ENCODE measurements around the gene DZIP1. TPM values are rescaled to one million over a fixed set of nuclear protein-coding genes. Genes with fewer than 3 reads are reported as not detected.

DZIP1 gene
- total RNA-seq, 5 donors from 2014 or later (not counting 1 experiment from before 2014, with no cell fraction given) = 0.10 to 0.19 (median 0.12) TPM; not detected in 2

GRCh38 chr13:95541308-95541707, 103.2 kb downstream of the DZIP1 start:
- Histone ChIP-seq H3K27me3 (replicated peaks in 1 of 2; ENCODE audit: control insufficient read depth in 2 of 2, extremely low read depth in 1 of 2, insufficient read depth in 2 of 2, low read length in 1 of 2) (peaks cover 0 to 9% of the 10 kb centered on the region in 2 experiments), H3K27ac (ENCODE audit: low read length) (no peak overlapping the region), H3K4me3 (ENCODE audit: control insufficient read depth in 1 of 2, extremely low read depth in 1 of 2, low read length in 1 of 2) (no peak overlapping the region), H3K9me3 (no peaks in the 10 kb centered on the region), H3K36me3 (ENCODE audit: control insufficient read depth in 2 of 2, extremely low read depth in 1 of 2, insufficient read depth in 1 of 2, low read length in 1 of 2) (no peaks in the 10 kb centered on the region), H3K4me1 (ENCODE audit: control insufficient read depth in 1 of 2, extremely low read depth in 1 of 2, insufficient read depth in 2 of 2, low read length in 2 of 2) (no peaks in the 10 kb centered on the region)
- POLR2A ChIA-PET = no interaction called here
- Mint-ChIP-seq H3K9me3 (no peaks in the 10 kb centered on the region), H3K27me3 (peaks cover 13 to 19% of the 10 kb centered on the region in 2 donors), H3K27ac (no peak overlapping the region), H3K36me3 (no peaks in the 10 kb centered on the region), H3K4me3 (no peak overlapping the region), H3K4me1 (no peaks in the 10 kb centered on the region)
- WGBS (ENCODE audit: insufficient coverage) = no CpG with 5 or more reads among the region's 2 CpGs
- CTCF ChIA-PET = interaction anchor here (0.5 to 1.0 kb wide), 4 partner anchors 9 to 209 kb away, joined by 3 to 6 read pairs (median 3); no protein-coding TSS in a partner anchor
- DNase-seq (no peak), ATAC-seq (replicated peaks in 1 of 4) (no peak)

GRCh38 chr13:95540888-95541287, 103.6 kb downstream of the DZIP1 start:
- WGBS (ENCODE audit: insufficient coverage) = 42% methylated on average over 4 of the region's 6 CpGs
- Histone ChIP-seq H3K9me3 (no peaks in the 10 kb centered on the region), H3K4me3 (ENCODE audit: control insufficient read depth in 1 of 2, extremely low read depth in 1 of 2, low read length in 1 of 2) (no peak overlapping the region), H3K36me3 (ENCODE audit: control insufficient read depth in 2 of 2, extremely low read depth in 1 of 2, insufficient read depth in 1 of 2, low read length in 1 of 2) (no peaks in the 10 kb centered on the region), H3K27ac (ENCODE audit: low read length) (no peak overlapping the region), H3K27me3 (replicated peaks in 1 of 2; ENCODE audit: control insufficient read depth in 2 of 2, extremely low read depth in 1 of 2, insufficient read depth in 2 of 2, low read length in 1 of 2) (peaks cover 0 to 9% of the 10 kb centered on the region in 2 experiments), H3K4me1 (ENCODE audit: control insufficient read depth in 1 of 2, extremely low read depth in 1 of 2, insufficient read depth in 2 of 2, low read length in 2 of 2) (no peaks in the 10 kb centered on the region)
- ATAC-seq (replicated peaks in 1 of 4) (no peak), DNase-seq (no peak)
- no peaks in the 10 kb centered on the region for H3K4me1 Mint-ChIP-seq
- ChIA-PET CTCF (interaction anchor here (0.6 to 1.3 kb wide), 4 partner anchors 10 to 293 kb away, joined by 3 to 6 read pairs (median 4); no protein-coding TSS in a partner anchor), POLR2A (no interaction called here)
- peaks cover 13 to 19% of the 10 kb centered on the region in 2 donors for H3K27me3 Mint-ChIP-seq
- no peak overlapping the region for H3K4me3 Mint-ChIP-seq
- no peaks in the 10 kb centered on the region for H3K9me3 Mint-ChIP-seq
- H3K27ac Mint-ChIP-seq = no peak overlapping the region
- H3K36me3 Mint-ChIP-seq = no peaks in the 10 kb centered on the region

- ChIA-PET POLR2A (no interaction called here), CTCF (interaction anchor here (0.6 to 2.1 kb wide), 8 partner anchors 8 to 1044 kb away, joined by 3 to 25 read pairs (median 4); no protein-coding TSS in a partner anchor)
- Histone ChIP-seq H3K36me3 (ENCODE audit: control insufficient read depth in 2 of 2, extremely low read depth in 1 of 2, insufficient read depth in 1 of 2, low read length in 1 of 2) (no peaks in the 10 kb centered on the region), H3K9me3 (no peaks in the 10 kb centered on the region), H3K4me1 (ENCODE audit: control insufficient read depth in 1 of 2, extremely low read depth in 1 of 2, insufficient read depth in 2 of 2, low read length in 2 of 2) (no peaks in the 10 kb centered on the region), H3K27ac (ENCODE audit: low read length) (no peak overlapping the region), H3K4me3 (ENCODE audit: control insufficient read depth in 1 of 2, extremely low read depth in 1 of 2, low read length in 1 of 2) (no peak overlapping the region), H3K27me3 (replicated peaks in 1 of 2; ENCODE audit: control insufficient read depth in 2 of 2, extremely low read depth in 1 of 2, insufficient read depth in 2 of 2, low read length in 1 of 2) (peaks cover 0 to 3% of the 10 kb centered on the region in 2 experiments)
- Mint-ChIP-seq H3K36me3 (no peaks in the 10 kb centered on the region), H3K9me3 (no peaks in the 10 kb centered on the region), H3K27ac (no peak overlapping the region), H3K27me3 (peaks cover 24 to 37% of the 10 kb centered on the region in 2 donors), H3K4me1 (no peaks in the 10 kb centered on the region), H3K4me3 (no peak overlapping the region)
- no peak for ATAC-seq (replicated peaks in 1 of 4)
- WGBS (ENCODE audit: insufficient coverage) = 53% methylated on average over 2 of the region's 6 CpGs
- peak in 1 of 35 experiments; percentile 16 for DNase-seq
Measured at GRCh38 chr13:95536632-95537241, 107.8 kb downstream of the DZIP1 start.

- CTCF ChIA-PET = no interaction called here
Measured at GRCh38 chr13:95535243-95535642, 109.3 kb downstream of the DZIP1 start.

GRCh38 chr13:95533545-95534160, 110.9 kb downstream of the DZIP1 start:
- H3K27ac ChIP-seq (ENCODE audit: low read length) = no peak overlapping the region
- ChIA-PET POLR2A (no interaction called here), CTCF (no interaction called here)
- Mint-ChIP-seq H3K9me3 (no peaks in the 10 kb centered on the region), H3K4me1 (no peaks in the 10 kb centered on the region), H3K36me3 (no peaks in the 10 kb centered on the region), H3K27me3 (peaks cover 21 to 34% of the 10 kb centered on the region in 2 donors), H3K27ac (no peak overlapping the region), H3K4me3 (no peak overlapping the region)
- DNase-seq (no peak), ATAC-seq (replicated peaks in 1 of 4) (no peak)
- WGBS (ENCODE audit: insufficient coverage) = 100% methylated on average over 2 of the region's 7 CpGs
- no peaks in the 10 kb centered on the region for H3K4me1 ChIP-seq (ENCODE audit: control insufficient read depth in 1 of 2, extremely low read depth in 1 of 2, insufficient read depth in 2 of 2, low read length in 2 of 2)
- no peaks in the 10 kb centered on the region for H3K9me3 ChIP-seq
- H3K36me3 ChIP-seq (ENCODE audit: control insufficient read depth in 2 of 2, extremely low read depth in 1 of 2, insufficient read depth in 1 of 2, low read length in 1 of 2) = no peaks in the 10 kb centered on the region
- H3K27me3 ChIP-seq (replicated peaks in 1 of 2; ENCODE audit: control insufficient read depth in 2 of 2, extremely low read depth in 1 of 2, insufficient read depth in 2 of 2, low read length in 1 of 2) = no peaks in the 10 kb centered on the region
- H3K4me3 ChIP-seq (ENCODE audit: control insufficient read depth in 1 of 2, extremely low read depth in 1 of 2, low read length in 1 of 2) = no peak overlapping the region

More at GRCh38 chr13:95535243-95535642, 109.3 kb downstream of the DZIP1 start:
- 49% methylated on average over 2 of the region's 3 CpGs for WGBS (ENCODE audit: insufficient coverage)
- no peak overlapping the region for H3K4me3 Mint-ChIP-seq
- DNase-seq = no peak
- Histone ChIP-seq H3K36me3 (ENCODE audit: control insufficient read depth in 2 of 2, extremely low read depth in 1 of 2, insufficient read depth in 1 of 2, low read length in 1 of 2) (no peaks in the 10 kb centered on the region), H3K4me3 (ENCODE audit: control insufficient read depth in 1 of 2, extremely low read depth in 1 of 2, low read length in 1 of 2) (no peak overlapping the region), H3K4me1 (ENCODE audit: control insufficient read depth in 1 of 2, extremely low read depth in 1 of 2, insufficient read depth in 2 of 2, low read length in 2 of 2) (no peaks in the 10 kb centered on the region), H3K9me3 (no peaks in the 10 kb centered on the region), H3K27me3 (replicated peaks in 1 of 2; ENCODE audit: control insufficient read depth in 2 of 2, extremely low read depth in 1 of 2, insufficient read depth in 2 of 2, low read length in 1 of 2) (no peaks in the 10 kb centered on the region), H3K27ac (ENCODE audit: low read length) (no peak overlapping the region)
- ATAC-seq (replicated peaks in 1 of 4) = no peak
- no peaks in the 10 kb centered on the region for H3K36me3 Mint-ChIP-seq
- H3K27me3 Mint-ChIP-seq = peaks cover 21 to 32% of the 10 kb centered on the region in 2 donors
- no peaks in the 10 kb centered on the region for H3K4me1 Mint-ChIP-seq
- POLR2A ChIA-PET = no interaction called here
- no peaks in the 10 kb centered on the region for H3K9me3 Mint-ChIP-seq
- no peak overlapping the region for H3K27ac Mint-ChIP-seq

GRCh38 chr13:95530178-95530577, 114.3 kb downstream of the DZIP1 start:
- WGBS (ENCODE audit: insufficient coverage) = 30% methylated on average over 3 of the region's 5 CpGs
- no peaks in the 10 kb centered on the region for H3K4me1 ChIP-seq (ENCODE audit: control insufficient read depth in 1 of 2, extremely low read depth in 1 of 2, insufficient read depth in 2 of 2, low read length in 2 of 2)
- peaks cover 25 to 38% of the 10 kb centered on the region in 2 donors for H3K27me3 Mint-ChIP-seq
- H3K27ac Mint-ChIP-seq = no peak overlapping the region
- no peaks in the 10 kb centered on the region for H3K36me3 ChIP-seq (ENCODE audit: control insufficient read depth in 2 of 2, extremely low read depth in 1 of 2, insufficient read depth in 1 of 2, low read length in 1 of 2)
- ChIA-PET CTCF (no interaction called here), POLR2A (no interaction called here)
- H3K27ac ChIP-seq (ENCODE audit: low read length) = no peak overlapping the region
- no peaks in the 10 kb centered on the region for H3K4me1 Mint-ChIP-seq
- no peak overlapping the region for H3K4me3 Mint-ChIP-seq
- H3K9me3 Mint-ChIP-seq = no peaks in the 10 kb centered on the region
- no peaks in the 10 kb centered on the region for H3K27me3 ChIP-seq (replicated peaks in 1 of 2; ENCODE audit: control insufficient read depth in 2 of 2, extremely low read depth in 1 of 2, insufficient read depth in 2 of 2, low read length in 1 of 2)
- no peaks in the 10 kb centered on the region for H3K36me3 Mint-ChIP-seq
- no peaks in the 10 kb centered on the region for H3K9me3 ChIP-seq
- DNase-seq (no peak), ATAC-seq (replicated peaks in 1 of 4) (no peak)
- no peak overlapping the region for H3K4me3 ChIP-seq (ENCODE audit: control insufficient read depth in 1 of 2, extremely low read depth in 1 of 2, low read length in 1 of 2)

Data from T-cell (primary cell).